ENCODE results near the gene HACD4. TPM values are rescaled to one million over a fixed set of nuclear protein-coding genes. Genes with fewer than 3 reads are reported as not detected.

The HACD4 gene
- total and polyA plus RNA-seq, 2 of the 13 experiments (the other 11 are each of a cell fraction or from before 2014, with no cell fraction given): not detected

GRCh38 chr9:20988061-20988460, 43.4 kb downstream of the HACD4 start:
- Histone ChIP-seq H3K9ac (ENCODE audit: insufficient read depth, low read depth, low read length) (no peak overlapping the region), H4K20me1 (ENCODE audit: insufficient read depth, low read length) (no peaks in the 10 kb centered on the region), H2AFZ (ENCODE audit: low read length) (no peak overlapping the region), H3K4me1 (ENCODE audit: insufficient read depth, low read length) (no peaks in the 10 kb centered on the region), H3K27ac (ENCODE audit: extremely low read length, insufficient read depth, low read length) (no peak overlapping the region), H3K27me3 (ENCODE audit: control insufficient read depth in 1 of 2, insufficient read depth in 2 of 2, low read length in 2 of 2) (no peaks in the 10 kb centered on the region), H3K79me2 (ENCODE audit: insufficient read depth, low read length) (no peaks in the 10 kb centered on the region), H3K4me3 (replicated peaks in 1 of 3; ENCODE audit: insufficient read depth in 1 of 3, low read depth in 2 of 3, low read length in 3 of 3) (no peak overlapping the region), H3K9me3 (ENCODE audit: low read length) (no peaks in the 10 kb centered on the region), H3K4me2 (ENCODE audit: low read depth, low read length) (no peak overlapping the region), H3K36me3 (replicated peaks in 1 of 2; ENCODE audit: control insufficient read depth in 1 of 2, insufficient read depth in 2 of 2, low read length in 2 of 2) (peaks cover 4 to 7% of the 10 kb centered on the region in 2 experiments; a peak in 3 of 5 replicates)
- ATAC-seq (no peak), FAIRE-seq (no peak), DNase-seq (ENCODE audit: low spot score) (no peak)
- no peak for TF ChIP-seq SUZ12 (IDR thresholded peaks at IDR 0.05; ENCODE audit: low read depth, low read length)
- no peak for TF ChIP-seq CEBPG (CRISPR knock-in tag; IDR thresholded peaks at IDR 0.05)
- TF ChIP-seq CCDC6 (CRISPR knock-in tag; IDR thresholded peaks at IDR 0.05): no peak
- TF ChIP-seq SMARCE1 (IDR thresholded peaks at IDR 0.05; ENCODE audit: borderline replicate concordance): no peak
- no peak for TF ChIP-seq TOE1 (CRISPR knock-in tag; IDR thresholded peaks at IDR 0.05)
- TF ChIP-seq FOXO4 (CRISPR knock-in tag; conservative IDR thresholded peaks at IDR 0.05): no peak
- no peak for TF ChIP-seq ZNF549 (CRISPR knock-in tag; IDR thresholded peaks at IDR 0.05)
- TF ChIP-seq ATF7 (IDR thresholded peaks at IDR 0.05): no peak
- no peak for TF ChIP-seq ATF7 (CRISPR knock-in tag; IDR thresholded peaks at IDR 0.05)
- TF ChIP-seq SMYD3 (CRISPR knock-in tag; IDR thresholded peaks at IDR 0.05): no peak
- TF ChIP-seq ZNF557 (CRISPR knock-in tag; IDR thresholded peaks at IDR 0.05): no peak
- no peak for TF ChIP-seq POLR2G (IDR thresholded peaks at IDR 0.05; ENCODE audit: low read depth, low read length)
- TF ChIP-seq ZNF543 (CRISPR knock-in tag; IDR thresholded peaks at IDR 0.05): no peak
- TF ChIP-seq REPIN1 (CRISPR knock-in tag; IDR thresholded peaks at IDR 0.05; ENCODE audit: borderline replicate concordance, low read depth): no peak
- no peak for TF ChIP-seq ZNF329 (CRISPR knock-in tag; IDR thresholded peaks at IDR 0.05; ENCODE audit: low read depth)
- no TSS peak for BruUV-seq (replicated peaks)
- intact Hi-C loops (cut with micrococcal nuclease; ENCODE audit: unreplicated experiment) (no loop called here), in situ Hi-C loops (cut with HindIII; ENCODE audit: extremely low pct_ligation_motif_present, low pct_unique_long_range_greater_than_20kb) (no loop called here)
- POLR2A ChIA-PET: no interaction called here
- 94% methylated on average over 3 of the region's 3 CpGs for WGBS (ENCODE audit: low lambda C conversion rate)
- CTCF ChIA-PET (ENCODE audit: low intra/inter-chr PET ratio, low total read pairs): no interaction called here
